NCI-H1105 (cell line): ENCODE results near the gene PRPF31.
A peak's percentile ranks its signal among the peaks of the same experiment; 100 is the strongest.
"Not testable (repeated sequence)": the region's sequence is repeated elsewhere in the genome, so short reads cannot be mapped to it uniquely, and the experiment has no call there.

Experiments
- DNase-seq: peaks from one replicate; lab custom pipeline; 2025; lab: John Stamatoyannopoulos, UW

Gene PRPF31

GRCh38 chr19:54164369-54165068, 49.0 kb downstream of the PRPF31 start:
- no peak for DNase-seq

- no peak for DNase-seq
These were observed 49.7 kb downstream of the PRPF31 start for GRCh38 chr19:54165222-54165621.

GRCh38 chr19:54168174-54168917, 52.8 kb downstream of the PRPF31 start:
- peak; percentile 86 for DNase-seq

GRCh38 chr19:54169149-54169740, 53.7 kb downstream of the PRPF31 start:
- no peak for DNase-seq

GRCh38 chr19:54171736-54172431, 56.3 kb downstream of the PRPF31 start:
- DNase-seq = not testable (repeated sequence)

- DNase-seq = peak; percentile 77
These were observed 57.2 kb downstream of the PRPF31 start, which contains the start of gene TMC4 for GRCh38 chr19:54172471-54173358. Gene TMC4 (minus strand): TSS chr19:54173160. CDS start chr19:54173117, 43 bp downstream.

- DNase-seq = no peak
These were observed 57.8 kb downstream of the PRPF31 start for GRCh38 chr19:54173359-54173699.

GRCh38 chr19:54173951-54174834, 58.6 kb downstream of the PRPF31 start:
- DNase-seq = no peak

- DNase-seq = no peak
These were observed 63.2 kb downstream of the PRPF31 start for GRCh38 chr19:54178581-54179261.

- DNase-seq = no peak
These were observed 63.8 kb downstream of the PRPF31 start for GRCh38 chr19:54179262-54179852.

- peak; percentile 30 for DNase-seq
These were observed 64.4 kb downstream of the PRPF31 start for GRCh38 chr19:54179921-54180461.

GRCh38 chr19:54180691-54181091, 65.1 kb downstream of the PRPF31 start:
- DNase-seq = no peak
